Endothelial cell of umbilical vein (primary cell): ENCODE measurements around the gene LRRC53.

Source experiments
- CTCF ChIP-seq, 2 donors: IDR thresholded peaks; 1 replicate in 1 of 2; 2 replicates in 1 of 2; pipeline ENCODE4 v1.5.1; 2011; ENCODE audit warnings: low read length in 2 of 2, mild to moderate bottlenecking in 2 of 2, moderate library complexity in 2 of 2, control low read depth in 1 of 2, inconsistent platforms in 1 of 2, low read depth in 1 of 2; ENCODE audit not compliant: insufficient read depth in 1 of 2; ENCODE audit errors: extremely low read depth in 1 of 2
- EZH2 ChIP-seq: IDR thresholded peaks from 2 replicates; pipeline ENCODE4 v1.6.1; 2012; ENCODE audit warnings: borderline replicate concordance, low read depth, mild to moderate bottlenecking, moderate library complexity, low read length, inconsistent platforms; ENCODE audit not compliant: severe bottlenecking
- JUN ChIP-seq: IDR thresholded peaks from 2 replicates; pipeline ENCODE4 v1.6.1; 2011; ENCODE audit warnings: borderline replicate concordance, low read depth; ENCODE audit not compliant: insufficient read length, insufficient read depth
- MAX ChIP-seq: IDR thresholded peaks from 2 replicates; pipeline ENCODE4 v1.6.1; 2011; ENCODE audit not compliant: insufficient read depth, insufficient read length
- POLR2A ChIP-seq: IDR thresholded peaks from 2 replicates; pipeline ENCODE4 v1.6.1; 2012; ENCODE audit warnings: low read depth, mild to moderate bottlenecking, control low read depth, low read length
- POLR2AphosphoS5 ChIP-seq: IDR thresholded peaks from 2 replicates; pipeline ENCODE4 v1.6.1; 2012; ENCODE audit warnings: low read depth, mild to moderate bottlenecking, control low read depth, low read length, moderate library complexity; ENCODE audit not compliant: insufficient read depth

GRCh38 chr1:74513411-74514300 is 1.2 kb upstream of the LRRC53 start:
- TF ChIP-seq CTCF (IDR thresholded peaks at IDR 0.05; ENCODE audit: extremely low read depth in 1 of 2, insufficient read depth in 1 of 2, low read depth in 1 of 2, low read length in 2 of 2) (no peak), EZH2 (no peak), POLR2A (no peak), MAX (no peak), POLR2AphosphoS5 (no peak), JUN (no peak)
